Thyroid gland (tissue), 4 donors: ENCODE measurements around the gene KAT6B.

Experiments
- POLR2A ChIP-seq, 2 donors: fragments of 450-650 bp; IDR thresholded peaks; one replicate each; pipeline ENCODE4 v1.6.1; 2017; ENCODE audit warnings: antibody characterized with exemption in 2 of 2, mild to moderate bottlenecking in 2 of 2, moderate library complexity in 1 of 2
- TF ChIP-seq, protein P1 (sequence below), 6 experiments: fragments of 200-600 bp in 3 of 6; fragments of 450-650 bp in 3 of 6; sonication (generic) in 3 of 6; IDR thresholded peaks; one replicate each; pipeline ENCODE4 v1.5.1; 2016 to 2019; ENCODE audit warnings: antibody characterized with exemption in 6 of 6, mild to moderate bottlenecking in 2 of 6, inconsistent platforms in 1 of 6, moderate library complexity in 1 of 6

DNA sequence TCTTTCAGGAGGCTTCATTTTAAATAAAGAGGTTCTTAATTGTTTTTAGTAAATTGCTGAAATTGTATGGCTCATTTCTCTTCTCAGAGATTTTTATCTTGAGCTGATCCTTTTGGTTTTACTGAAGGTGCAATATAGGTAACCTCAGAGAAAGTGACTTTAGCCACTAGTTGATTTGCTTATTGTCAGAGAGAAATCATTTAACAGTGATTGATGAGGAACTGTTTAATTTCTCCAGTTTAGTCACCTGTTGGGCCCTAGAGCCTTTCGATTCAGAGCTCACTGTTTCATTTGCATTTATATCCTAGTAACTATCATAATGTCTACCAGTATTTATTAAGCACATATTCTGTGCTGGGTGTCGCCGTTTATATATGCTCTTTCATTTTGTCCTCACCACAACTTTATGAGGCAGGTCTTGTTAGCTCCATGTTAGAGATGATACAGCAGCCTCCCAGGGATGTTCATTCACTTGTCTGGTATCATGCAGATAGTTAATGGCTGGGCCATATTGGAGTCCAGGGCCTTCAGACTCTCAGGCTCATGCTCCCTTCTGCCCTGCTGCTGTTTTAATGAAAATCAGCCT, 42.1 kb downstream of the KAT6B start:
- TF ChIP-seq POLR2A (IDR thresholded peaks at IDR 0.05), result no peak
- TF ChIP-seq, protein P1, sequence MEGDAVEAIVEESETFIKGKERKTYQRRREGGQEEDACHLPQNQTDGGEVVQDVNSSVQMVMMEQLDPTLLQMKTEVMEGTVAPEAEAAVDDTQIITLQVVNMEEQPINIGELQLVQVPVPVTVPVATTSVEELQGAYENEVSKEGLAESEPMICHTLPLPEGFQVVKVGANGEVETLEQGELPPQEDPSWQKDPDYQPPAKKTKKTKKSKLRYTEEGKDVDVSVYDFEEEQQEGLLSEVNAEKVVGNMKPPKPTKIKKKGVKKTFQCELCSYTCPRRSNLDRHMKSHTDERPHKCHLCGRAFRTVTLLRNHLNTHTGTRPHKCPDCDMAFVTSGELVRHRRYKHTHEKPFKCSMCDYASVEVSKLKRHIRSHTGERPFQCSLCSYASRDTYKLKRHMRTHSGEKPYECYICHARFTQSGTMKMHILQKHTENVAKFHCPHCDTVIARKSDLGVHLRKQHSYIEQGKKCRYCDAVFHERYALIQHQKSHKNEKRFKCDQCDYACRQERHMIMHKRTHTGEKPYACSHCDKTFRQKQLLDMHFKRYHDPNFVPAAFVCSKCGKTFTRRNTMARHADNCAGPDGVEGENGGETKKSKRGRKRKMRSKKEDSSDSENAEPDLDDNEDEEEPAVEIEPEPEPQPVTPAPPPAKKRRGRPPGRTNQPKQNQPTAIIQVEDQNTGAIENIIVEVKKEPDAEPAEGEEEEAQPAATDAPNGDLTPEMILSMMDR (IDR thresholded peaks at IDR 0.05), result no peak
